NCI-H187 (cell line): Measurements from ENCODE around the gene GRHPR.
"Not testable (repeated sequence)": the region's sequence is repeated elsewhere in the genome, so short reads cannot be mapped to it uniquely, and the experiment has no call there.

ENCODE experiments used
- DNase-seq, 2 experiments: peaks; one replicate each; lab custom pipeline; 2025; lab: John Stamatoyannopoulos, UW

The GRHPR gene

GRCh38 chr9:37422289-37423104 lies at the start of gene GRHPR:
Gene GRHPR, plus strand, starts transcription at chr9:37422696. Its CDS starts 55 bp downstream, at chr9:37422751.
- peak; percentile 11 to 60 for DNase-seq

GRCh38 chr9:37372839-37373238 lies 49.7 kb upstream of the GRHPR start:
- no peak for DNase-seq

- DNase-seq: no peak
Measured at GRCh38 chr9:37373621-37374020, 48.9 kb upstream of the GRHPR start.

- DNase-seq: no peak
Measured at GRCh38 chr9:37374892-37375291, 47.6 kb upstream of the GRHPR start.

GRCh38 chr9:37377688-37378612 lies 44.5 kb upstream of the GRHPR start:
- no peak for DNase-seq

GRCh38 chr9:37378613-37379004 lies 43.9 kb upstream of the GRHPR start:
- no peak for DNase-seq

GRCh38 chr9:37379835-37380234 lies 42.7 kb upstream of the GRHPR start:
- DNase-seq: no peak

GRCh38 chr9:37380570-37380969 lies 41.9 kb upstream of the GRHPR start:
- no peak for DNase-seq

GRCh38 chr9:37381094-37381741 lies 41.3 kb upstream of the GRHPR start:
- no peak for DNase-seq

GRCh38 chr9:37382161-37382981 lies 40.1 kb upstream of the GRHPR start:
- no peak for DNase-seq

- no peak for DNase-seq
Measured at GRCh38 chr9:37382982-37383357, 39.5 kb upstream of the GRHPR start.

GRCh38 chr9:37383393-37383792 lies 39.1 kb upstream of the GRHPR start:
- DNase-seq: no peak

GRCh38 chr9:37383876-37384746 lies 38.4 kb upstream of the GRHPR start:
- DNase-seq: no peak

GRCh38 chr9:37385286-37385685 lies 37.2 kb upstream of the GRHPR start:
- DNase-seq: no peak

- no peak for DNase-seq
Measured at GRCh38 chr9:37386988-37387387, 35.5 kb upstream of the GRHPR start.

GRCh38 chr9:37390759-37391158 lies 31.7 kb upstream of the GRHPR start:
- DNase-seq: no peak

- DNase-seq: no peak
Measured at GRCh38 chr9:37392272-37392671, 30.2 kb upstream of the GRHPR start.

- DNase-seq: no peak
Measured at GRCh38 chr9:37395229-37395628, 27.3 kb upstream of the GRHPR start.

- DNase-seq: no peak
Measured at GRCh38 chr9:37395663-37396062, 26.8 kb upstream of the GRHPR start.

GRCh38 chr9:37397948-37398347 lies 24.5 kb upstream of the GRHPR start:
- not testable (repeated sequence) for DNase-seq
